Endothelial cell (in vitro differentiated cells): ENCODE results near the gene ZFHX3. TPM values are rescaled to one million over a fixed set of nuclear protein-coding genes. Genes with fewer than 3 reads are reported as not detected.

ENCODE experiments used
- DNase-seq: peaks from one replicate; pipeline ENCODE4 v3.0.0; 2021; ENCODE audit warnings: low spot score
- H3K27ac Mint-ChIP-seq: one replicate; pipeline ENCODE4 v1.8.0; 2021; ENCODE audit warnings: mixed read lengths, inconsistent platforms; ENCODE audit not compliant: unreplicated experiment
- H3K27me3 Mint-ChIP-seq: one replicate; pipeline ENCODE4 v1.8.0; 2021; ENCODE audit warnings: mild to moderate bottlenecking, moderate library complexity, mixed read lengths, inconsistent platforms; ENCODE audit not compliant: unreplicated experiment
- H3K36me3 Mint-ChIP-seq: one replicate; pipeline ENCODE4 v1.8.0; 2021; ENCODE audit warnings: mild to moderate bottlenecking, low read depth, mixed read lengths, inconsistent platforms; ENCODE audit not compliant: unreplicated experiment
- H3K4me1 Mint-ChIP-seq: one replicate; pipeline ENCODE4 v1.8.0; 2021; ENCODE audit warnings: mild to moderate bottlenecking, mixed read lengths, inconsistent platforms; ENCODE audit not compliant: unreplicated experiment
- H3K4me3 Mint-ChIP-seq: one replicate; pipeline ENCODE4 v1.8.0; 2021; ENCODE audit warnings: mild to moderate bottlenecking, mixed read lengths, inconsistent platforms; ENCODE audit not compliant: unreplicated experiment
- H3K9me3 Mint-ChIP-seq: one replicate; pipeline ENCODE4 v1.8.0; 2021; ENCODE audit warnings: mixed read lengths, inconsistent platforms; ENCODE audit not compliant: unreplicated experiment
- total RNA-seq: library from RNA; stranded (reverse); fragmentation: NEBNext Ultra II Directional; extraction: Animal tissue kit (Norgen Biotek cat#: 25700); gene quantifications from one replicate; pipeline ENCODE4 v1.2.1, GENCODE V29; 2021; ENCODE audit not compliant: unreplicated experiment
- TF ChIP-seq, protein P1 (sequence below): fragments of 200-600 bp; sonication (generic); IDR thresholded peaks from one replicate; pipeline ENCODE4 v1.5.0; 2021; ENCODE audit warnings: antibody characterized with exemption; ENCODE audit not compliant: unreplicated experiment

ZFHX3 gene
- total RNA-seq, 1 donor from 2014 or later, result 17.7 TPM

DNA sequence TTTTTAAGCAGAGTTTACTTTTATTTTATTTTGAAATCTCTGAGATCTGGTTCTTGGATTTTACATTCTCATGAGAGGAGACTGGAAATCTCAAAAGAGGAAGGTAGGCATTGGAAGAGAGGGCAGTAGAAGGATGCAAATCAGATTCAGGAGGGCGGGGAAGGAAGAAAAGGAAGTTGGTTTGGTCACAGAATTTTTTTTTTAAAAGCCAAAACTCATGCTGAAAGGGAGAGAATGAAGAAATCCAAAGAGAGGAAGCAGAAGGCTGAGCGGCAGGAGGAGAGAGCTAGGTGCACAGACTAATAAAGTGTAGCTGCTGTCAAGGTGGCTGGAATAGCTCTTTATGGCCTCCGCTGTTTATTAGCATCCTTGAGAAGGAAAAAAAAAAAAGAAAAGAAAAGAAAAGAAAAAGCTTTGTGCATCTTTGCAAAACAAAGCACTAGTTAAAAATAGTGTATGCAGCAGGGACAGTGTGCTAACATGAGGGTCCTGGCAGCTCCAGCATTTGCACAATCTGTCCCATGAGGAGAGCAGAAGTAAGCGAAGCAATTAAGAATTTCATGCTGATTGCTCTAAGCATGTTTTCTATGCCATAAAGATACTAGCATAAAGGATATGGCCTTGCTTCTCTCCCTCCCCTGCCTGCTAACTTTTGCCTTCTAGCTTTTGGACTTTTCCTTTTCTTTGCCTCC, 194.2 kb downstream of the ZFHX3 start:
- H3K4me1 Mint-ChIP-seq, result peaks cover 3% of the 10 kb centered on the region
- TF ChIP-seq, protein P1, sequence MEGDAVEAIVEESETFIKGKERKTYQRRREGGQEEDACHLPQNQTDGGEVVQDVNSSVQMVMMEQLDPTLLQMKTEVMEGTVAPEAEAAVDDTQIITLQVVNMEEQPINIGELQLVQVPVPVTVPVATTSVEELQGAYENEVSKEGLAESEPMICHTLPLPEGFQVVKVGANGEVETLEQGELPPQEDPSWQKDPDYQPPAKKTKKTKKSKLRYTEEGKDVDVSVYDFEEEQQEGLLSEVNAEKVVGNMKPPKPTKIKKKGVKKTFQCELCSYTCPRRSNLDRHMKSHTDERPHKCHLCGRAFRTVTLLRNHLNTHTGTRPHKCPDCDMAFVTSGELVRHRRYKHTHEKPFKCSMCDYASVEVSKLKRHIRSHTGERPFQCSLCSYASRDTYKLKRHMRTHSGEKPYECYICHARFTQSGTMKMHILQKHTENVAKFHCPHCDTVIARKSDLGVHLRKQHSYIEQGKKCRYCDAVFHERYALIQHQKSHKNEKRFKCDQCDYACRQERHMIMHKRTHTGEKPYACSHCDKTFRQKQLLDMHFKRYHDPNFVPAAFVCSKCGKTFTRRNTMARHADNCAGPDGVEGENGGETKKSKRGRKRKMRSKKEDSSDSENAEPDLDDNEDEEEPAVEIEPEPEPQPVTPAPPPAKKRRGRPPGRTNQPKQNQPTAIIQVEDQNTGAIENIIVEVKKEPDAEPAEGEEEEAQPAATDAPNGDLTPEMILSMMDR, result no peak
- H3K36me3 Mint-ChIP-seq, result no peaks in the 10 kb centered on the region
- no peak for DNase-seq
- H3K27ac Mint-ChIP-seq, result no peak overlapping the region
- H3K9me3 Mint-ChIP-seq, result no peaks in the 10 kb centered on the region
- no peak overlapping the region for H3K4me3 Mint-ChIP-seq
- H3K27me3 Mint-ChIP-seq, result no peaks in the 10 kb centered on the region

DNA sequence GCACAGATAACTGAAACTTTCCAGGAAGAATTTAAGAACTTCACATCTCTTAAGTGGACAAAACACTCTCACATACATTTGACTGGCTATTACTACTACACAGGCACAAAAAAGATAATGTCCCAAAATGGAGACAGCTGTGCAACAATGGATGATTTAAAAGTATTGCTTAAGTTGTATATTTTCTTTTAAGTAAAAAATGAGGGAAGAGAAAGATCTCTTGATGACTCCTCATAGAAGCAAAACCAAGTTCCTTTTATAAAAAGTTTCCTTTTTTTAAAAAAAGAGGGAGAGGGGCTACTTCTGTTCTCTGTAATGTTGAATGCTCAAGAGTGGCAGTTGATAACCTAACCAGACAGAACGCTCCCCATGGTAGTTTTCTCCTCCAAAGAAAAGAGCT, 195.5 kb downstream of the ZFHX3 start:
- no peaks in the 10 kb centered on the region for H3K9me3 Mint-ChIP-seq
- no peaks in the 10 kb centered on the region for H3K27me3 Mint-ChIP-seq
- H3K27ac Mint-ChIP-seq, result no peak overlapping the region
- H3K4me1 Mint-ChIP-seq, result peaks cover 3% of the 10 kb centered on the region
- no peak overlapping the region for H3K4me3 Mint-ChIP-seq
- DNase-seq, result no peak
- no peaks in the 10 kb centered on the region for H3K36me3 Mint-ChIP-seq
- TF ChIP-seq, protein P1, result no peak

DNA sequence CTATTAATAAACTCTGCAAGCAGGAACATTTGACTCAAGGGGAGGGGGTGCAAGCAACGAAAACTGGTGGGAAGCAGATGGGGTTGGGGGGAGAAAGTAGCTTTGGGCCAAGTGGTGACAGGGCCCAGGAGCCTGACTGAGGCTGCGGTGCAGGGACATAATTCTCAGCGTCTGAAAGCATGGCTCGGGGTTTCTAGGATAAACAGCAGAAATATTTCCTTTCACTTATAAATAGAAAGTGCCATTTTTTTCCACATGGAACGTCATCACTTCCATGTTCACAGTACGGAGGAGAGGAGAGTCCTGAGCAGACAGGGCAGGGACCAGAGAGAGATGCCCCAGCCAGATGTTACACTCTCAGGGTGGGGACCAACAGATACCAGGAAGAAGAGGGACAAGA, 197.1 kb downstream of the ZFHX3 start:
- H3K4me3 Mint-ChIP-seq, result no peak overlapping the region
- no peaks in the 10 kb centered on the region for H3K36me3 Mint-ChIP-seq
- H3K27me3 Mint-ChIP-seq, result peaks cover 5% of the 10 kb centered on the region
- no peaks in the 10 kb centered on the region for H3K9me3 Mint-ChIP-seq
- no peak overlapping the region for H3K27ac Mint-ChIP-seq
- H3K4me1 Mint-ChIP-seq, result peaks cover 10% of the 10 kb centered on the region
- TF ChIP-seq, protein P1, result no peak
- DNase-seq, result no peak

DNA sequence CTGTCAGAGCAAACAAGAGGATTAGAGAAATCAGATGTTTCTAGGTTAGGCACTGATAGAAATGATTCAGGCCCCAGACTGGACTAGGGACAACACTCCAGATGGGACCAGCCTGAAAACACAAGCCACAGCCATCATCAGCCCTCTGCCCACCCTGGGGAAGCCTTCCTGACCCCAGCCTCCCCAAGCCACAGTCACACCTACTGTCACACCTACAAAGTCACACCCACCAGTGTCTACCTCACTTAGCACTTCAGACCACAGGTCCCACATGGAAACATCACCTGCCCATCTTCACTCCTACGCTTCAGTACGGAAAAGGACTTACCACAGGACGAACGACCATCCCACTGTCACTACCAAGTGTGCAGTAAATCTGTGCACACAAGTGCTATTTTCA, 197.9 kb downstream of the ZFHX3 start:
- no peak overlapping the region for H3K27ac Mint-ChIP-seq
- no peak for DNase-seq
- H3K36me3 Mint-ChIP-seq, result no peaks in the 10 kb centered on the region
- H3K27me3 Mint-ChIP-seq, result peaks cover 5% of the 10 kb centered on the region
- H3K4me3 Mint-ChIP-seq, result no peak overlapping the region
- H3K4me1 Mint-ChIP-seq, result peaks cover 15% of the 10 kb centered on the region
- no peaks in the 10 kb centered on the region for H3K9me3 Mint-ChIP-seq
- TF ChIP-seq, protein P1, result no peak

DNA sequence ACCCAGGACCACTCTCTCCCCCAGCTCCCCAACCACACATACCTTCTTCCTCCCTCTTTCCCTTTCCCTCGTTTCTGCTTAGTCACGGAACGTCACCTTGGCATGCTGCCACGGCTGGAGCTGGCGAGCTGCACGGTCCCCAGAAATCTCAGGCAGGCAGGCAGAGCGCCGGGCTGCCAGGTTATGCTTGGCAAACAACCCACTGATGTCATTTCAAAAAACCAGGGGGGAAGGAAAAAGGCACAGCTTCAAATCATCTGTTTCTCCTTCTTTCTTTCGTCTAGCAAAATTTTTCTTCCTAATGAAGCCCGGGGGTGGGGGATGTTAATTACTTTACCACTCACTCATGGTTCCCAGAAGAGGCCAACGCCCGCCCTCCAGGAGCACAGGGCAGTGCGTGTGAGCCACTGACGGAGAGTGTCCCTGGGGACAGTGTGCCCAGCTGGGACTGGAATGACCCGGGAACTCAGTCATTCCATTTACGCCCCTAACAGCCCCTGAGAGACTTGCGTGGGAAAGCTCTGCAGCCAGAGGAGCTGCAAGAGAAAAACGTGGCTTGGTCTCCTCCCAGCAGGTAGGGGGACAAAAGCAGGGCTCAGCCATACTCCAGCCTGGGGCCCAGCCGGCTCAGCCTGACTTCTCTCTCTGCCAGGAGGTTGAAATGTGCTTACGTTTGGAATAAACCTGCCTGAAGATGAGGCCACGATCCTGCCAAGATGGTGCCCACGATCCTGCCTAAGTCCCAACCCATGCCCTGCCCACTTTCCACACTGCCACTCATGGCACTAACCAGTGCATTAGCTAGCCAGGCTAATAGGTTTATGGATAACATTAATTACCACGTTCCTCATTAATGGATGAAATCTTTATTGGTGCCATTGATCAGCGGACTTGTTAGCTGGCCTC, 198.9 kb downstream of the ZFHX3 start:
- Mint-ChIP-seq H3K9me3 (no peaks in the 10 kb centered on the region), H3K27me3 (peaks cover 5% of the 10 kb centered on the region), H3K27ac (no peak overlapping the region), H3K36me3 (no peaks in the 10 kb centered on the region), H3K4me3 (no peak overlapping the region), H3K4me1 (peaks cover 24% of the 10 kb centered on the region)
- TF ChIP-seq, protein P1, result no peak
- no peak for DNase-seq
